IPS-NIHi7 (cell line): ENCODE results near the gene ACOXL.
A peak's percentile ranks its signal among the peaks of the same experiment; 100 is the strongest.
"Not testable (repeated sequence)": the region's sequence is repeated elsewhere in the genome, so short reads cannot be mapped to it uniquely, and the experiment has no call there.

Experiments
- DNase-seq: peaks from one replicate; pipeline ENCODE4 v3.0.0; 2012; ENCODE audit warnings: mixed read lengths; ENCODE audit errors: extremely low spot score

ACOXL gene

DNA sequence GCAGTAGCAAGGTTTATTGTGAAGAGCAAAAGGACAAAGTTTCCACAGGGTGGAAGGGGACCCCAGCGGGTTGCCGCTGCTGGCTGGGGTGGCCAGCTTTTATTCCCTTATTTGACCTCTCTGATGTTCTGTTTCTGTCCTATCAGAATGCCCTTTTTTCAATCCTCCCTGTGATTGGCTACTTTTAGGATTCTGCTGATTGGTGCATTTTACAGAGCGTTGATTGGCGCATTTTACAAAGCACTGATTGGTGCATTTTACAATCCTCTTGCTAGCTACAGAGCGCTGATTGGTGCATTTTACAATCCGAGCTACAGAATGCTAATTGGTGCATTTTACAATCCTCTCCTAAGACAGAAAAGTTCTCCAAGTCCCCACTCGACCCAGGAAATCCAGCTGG is 123.5 kb downstream of the ACOXL start:
- not testable (repeated sequence) for DNase-seq

DNA sequence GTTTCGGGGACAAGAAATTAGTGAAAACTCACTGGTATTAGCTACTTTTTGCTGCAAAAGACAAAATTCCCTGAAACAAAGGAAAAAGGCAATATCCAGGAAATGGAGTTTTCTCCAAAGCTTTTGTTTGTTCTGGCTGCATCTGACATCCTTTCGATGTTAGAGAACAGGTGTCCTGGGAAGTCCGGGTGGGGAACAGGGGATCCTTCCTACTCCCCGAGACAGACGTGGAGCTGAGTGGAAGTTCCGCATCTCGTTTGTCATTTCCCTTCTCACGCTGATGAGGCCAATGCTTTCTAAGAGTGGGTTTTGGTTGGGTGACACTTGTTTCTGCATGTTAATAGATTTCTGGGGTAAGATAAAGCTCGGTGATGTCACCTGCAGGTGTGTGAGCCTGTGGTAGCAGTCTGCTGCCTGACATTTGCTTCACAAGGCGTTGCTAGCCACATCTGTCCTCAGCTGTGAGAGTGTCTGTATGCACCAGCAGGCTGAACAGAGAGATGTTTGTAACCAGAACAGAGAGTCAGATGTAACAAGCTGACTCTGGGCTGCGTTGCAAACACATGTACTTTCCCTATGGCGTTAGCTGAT is 125.9 kb downstream of the ACOXL start:
- no peak for DNase-seq

DNA sequence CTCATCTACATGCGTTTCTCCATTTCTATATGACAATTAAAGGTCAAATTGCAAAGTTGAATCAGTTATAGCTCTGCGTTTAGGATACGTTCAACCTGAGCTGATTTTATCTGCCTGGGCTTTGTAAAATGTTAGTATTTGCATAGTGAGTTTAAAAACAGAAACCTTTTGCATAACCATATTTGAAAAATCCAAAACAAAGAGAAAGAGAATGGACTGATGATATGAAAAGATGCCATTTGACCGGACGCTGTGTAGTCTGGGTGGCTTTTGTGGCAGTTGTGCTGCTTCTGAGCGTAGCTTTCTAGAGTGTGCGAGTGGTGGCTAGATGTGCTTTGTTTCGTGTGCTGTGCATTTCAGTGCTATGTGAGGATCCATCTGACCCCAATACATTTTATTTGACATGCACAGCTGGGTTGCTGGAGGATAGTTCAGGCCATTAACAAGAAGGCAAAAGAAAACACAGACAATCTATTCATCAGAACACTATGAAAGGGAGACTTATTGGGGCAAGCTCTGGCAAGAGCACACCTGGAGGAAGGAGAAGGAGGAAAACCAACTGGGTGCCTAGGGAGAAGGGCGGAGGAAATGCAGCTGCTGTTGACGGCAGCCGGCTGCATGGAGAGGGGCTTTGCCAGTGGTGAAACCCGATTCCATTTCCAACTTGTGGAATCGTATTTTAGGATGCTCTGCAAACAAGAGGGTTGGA is 126.8 kb downstream of the ACOXL start:
- DNase-seq = no peak

DNA sequence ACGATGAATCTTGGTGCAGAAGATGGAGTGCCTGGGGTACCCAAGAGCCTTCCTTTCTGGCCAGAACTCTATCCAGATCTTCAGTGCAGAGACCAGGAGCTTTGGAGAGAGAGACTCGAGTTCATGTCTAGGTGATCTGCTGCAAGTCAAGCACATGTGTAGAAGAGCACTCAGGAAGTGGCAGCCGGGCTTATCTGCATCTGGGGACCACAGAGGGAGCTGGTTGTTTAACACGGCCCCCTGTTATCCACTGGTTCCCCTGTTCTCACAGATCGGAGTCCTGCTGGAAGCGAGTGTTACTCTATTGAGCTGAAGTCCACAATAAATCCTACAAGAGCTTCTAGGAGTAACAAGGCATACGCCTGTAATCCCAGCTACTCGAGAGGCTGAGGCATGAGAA is 128.3 kb downstream of the ACOXL start:
- DNase-seq = no peak

DNA sequence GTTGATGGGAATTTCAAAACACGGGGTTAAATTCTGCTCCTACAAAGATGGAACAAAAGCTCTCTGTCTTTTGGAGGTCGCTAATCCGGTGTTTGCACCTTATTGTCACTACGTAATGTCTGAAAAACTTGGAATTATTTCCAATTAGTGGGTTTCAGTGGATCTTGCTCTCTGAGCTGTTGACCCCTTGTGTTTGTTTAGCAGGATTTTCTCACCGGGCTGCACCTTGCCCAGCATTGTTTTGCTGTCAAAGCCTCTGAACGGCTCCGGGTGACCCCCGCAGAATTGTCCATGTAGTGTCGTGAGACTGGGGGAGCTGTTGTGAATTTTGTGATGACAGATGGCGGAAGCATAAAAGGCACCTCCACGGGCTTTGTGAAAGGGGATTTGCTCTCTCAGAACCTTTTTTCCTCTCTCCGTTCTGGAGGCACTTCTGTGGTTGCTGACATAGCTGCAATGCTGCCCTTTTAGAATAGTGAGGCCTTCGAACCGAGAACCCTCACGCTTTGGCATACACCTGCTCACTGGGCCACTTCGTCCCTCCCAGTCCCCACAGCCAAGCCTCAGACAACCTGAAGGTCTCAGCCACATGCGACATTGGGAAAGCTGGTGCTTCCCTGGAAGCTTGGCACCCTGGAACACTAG is 129.4 kb downstream of the ACOXL start:
- DNase-seq = no peak

DNA sequence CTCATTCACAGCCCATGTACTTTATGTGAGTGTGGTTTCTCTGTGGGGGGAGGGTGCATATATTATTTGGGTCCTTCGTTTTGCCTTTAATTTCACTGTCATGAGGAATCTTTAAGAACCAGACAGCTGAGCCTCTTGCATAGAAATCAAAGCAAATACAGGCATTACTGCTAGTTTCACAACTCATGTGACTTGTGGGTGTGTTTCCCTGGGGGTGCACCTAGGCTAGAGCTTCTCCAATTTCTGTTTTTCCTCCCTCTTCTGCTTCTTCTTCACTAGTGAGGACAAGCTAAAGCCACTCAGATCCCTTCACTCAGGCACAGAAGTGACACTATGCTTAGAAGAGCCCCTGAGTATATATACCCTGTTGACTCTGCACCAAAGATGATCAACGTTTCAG is 131.4 kb downstream of the ACOXL start:
- DNase-seq = no peak

DNA sequence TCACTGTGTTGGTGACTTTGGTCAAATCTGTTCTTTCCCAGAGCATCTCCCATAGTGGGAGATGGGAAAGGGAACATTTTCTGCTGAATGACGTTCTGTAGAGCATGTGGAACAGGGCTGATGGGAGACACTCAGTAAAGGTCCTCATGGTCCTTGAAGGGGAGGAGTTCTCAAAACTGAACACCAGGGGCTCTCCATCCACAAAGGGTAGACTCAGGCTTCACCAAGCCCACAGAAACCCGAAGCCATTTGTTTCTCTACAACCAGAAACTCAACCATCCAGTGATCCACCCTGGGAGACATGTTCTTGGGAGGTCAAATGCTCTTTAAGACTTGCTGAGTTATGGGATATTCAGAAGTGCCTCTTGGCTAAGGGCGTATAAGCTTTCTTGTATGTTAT is 131.8 kb downstream of the ACOXL start:
- no peak for DNase-seq

DNA sequence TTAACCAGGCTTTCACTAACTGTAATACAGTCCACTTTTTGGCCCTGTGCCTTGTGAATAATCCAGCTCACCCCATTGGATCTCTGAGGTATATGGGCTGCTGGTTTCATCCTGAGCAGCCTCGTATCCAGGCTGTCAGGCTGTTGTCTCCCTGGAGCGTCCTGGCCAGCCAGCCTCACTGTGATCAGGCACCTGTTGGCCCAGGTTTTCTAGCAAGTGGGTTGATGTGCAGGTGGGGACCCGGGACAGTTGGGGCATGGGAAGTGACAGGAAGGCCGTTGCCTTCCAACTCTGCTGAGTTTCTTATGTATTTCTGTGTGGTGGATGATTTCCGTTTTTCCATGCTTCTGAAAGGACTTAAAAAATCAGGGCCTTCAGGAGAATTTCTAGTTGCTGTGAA is 132.4 kb downstream of the ACOXL start:
- no peak for DNase-seq

DNA sequence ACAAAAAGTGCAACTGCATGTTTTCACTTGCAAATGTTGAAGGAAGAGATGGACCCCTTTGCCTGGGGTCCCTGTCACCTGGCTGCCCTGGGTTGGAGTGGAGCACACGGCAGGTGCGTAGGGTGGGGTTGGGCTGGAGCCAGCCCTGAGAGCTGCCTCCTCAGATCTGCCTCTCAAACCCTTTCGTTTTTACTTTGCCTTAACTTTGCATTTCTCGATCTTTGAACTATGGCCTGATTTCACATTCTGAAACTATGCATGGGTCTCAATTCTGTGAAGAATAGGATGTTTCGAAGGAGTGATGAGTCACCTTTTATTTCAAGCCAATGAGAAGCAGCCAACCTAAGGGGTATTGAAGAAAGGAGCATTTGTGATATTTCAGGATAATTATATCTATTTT is 132.8 kb downstream of the ACOXL start:
- no peak for DNase-seq

DNA sequence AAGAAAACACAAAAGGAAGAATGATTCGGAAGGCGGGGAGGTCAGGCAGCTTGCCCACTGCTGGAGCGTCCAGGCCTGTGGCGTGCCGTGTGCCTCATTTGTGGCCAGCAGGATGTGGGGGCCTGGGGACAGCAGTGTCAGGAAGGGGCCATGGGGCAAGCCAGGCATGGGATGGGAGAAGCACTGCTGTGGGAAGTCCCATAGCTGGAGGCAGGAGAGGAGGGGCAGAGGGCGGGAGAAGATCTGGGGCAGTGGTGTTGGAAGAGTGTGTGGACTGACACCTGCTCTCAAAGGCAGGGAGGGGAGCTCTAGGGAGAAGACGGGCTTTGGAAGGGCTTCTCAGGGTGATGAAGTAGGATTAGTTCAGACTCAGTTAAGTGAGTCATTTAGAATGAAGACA is 133.7 kb downstream of the ACOXL start:
- DNase-seq = no peak

DNA sequence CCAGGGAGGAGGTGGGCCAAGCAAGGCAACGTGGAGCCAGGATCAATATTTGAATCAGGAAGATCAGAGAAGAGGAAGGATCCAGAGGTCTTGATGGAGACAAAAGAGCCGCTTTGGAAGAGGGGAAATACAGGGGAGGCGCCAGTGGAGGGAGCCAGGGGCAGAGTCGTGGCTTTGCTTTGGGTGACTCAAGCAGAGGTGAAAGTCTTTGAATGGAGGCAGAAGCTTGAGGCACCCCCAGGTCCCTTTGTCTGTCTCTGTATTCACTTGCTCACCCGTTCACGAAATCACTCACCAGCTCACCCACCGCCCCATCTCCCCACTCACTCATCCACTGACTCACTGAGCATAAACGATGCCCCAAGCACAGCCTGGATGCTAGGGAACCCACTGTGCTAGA is 134.1 kb downstream of the ACOXL start:
- no peak for DNase-seq

DNA sequence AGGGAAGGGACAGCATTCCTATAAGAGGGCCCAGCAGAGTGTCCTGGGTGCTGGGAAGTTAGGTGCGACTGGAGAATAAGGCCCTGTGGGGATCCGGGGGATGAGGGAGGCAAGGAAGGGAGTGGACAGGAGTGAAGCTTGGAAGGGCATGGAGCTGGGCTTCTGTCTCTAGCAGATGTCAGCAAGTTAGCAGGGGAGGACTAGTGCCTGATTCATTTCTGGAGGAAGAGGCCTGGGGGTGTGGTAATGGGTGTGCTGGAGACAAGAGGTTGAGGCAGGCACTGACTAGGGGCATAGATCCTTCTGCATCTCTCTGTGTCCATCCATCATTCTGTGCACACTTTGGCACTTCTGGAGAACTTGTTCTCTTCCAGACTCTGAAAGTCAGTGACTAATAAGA is 134.7 kb downstream of the ACOXL start:
- DNase-seq = no peak

DNA sequence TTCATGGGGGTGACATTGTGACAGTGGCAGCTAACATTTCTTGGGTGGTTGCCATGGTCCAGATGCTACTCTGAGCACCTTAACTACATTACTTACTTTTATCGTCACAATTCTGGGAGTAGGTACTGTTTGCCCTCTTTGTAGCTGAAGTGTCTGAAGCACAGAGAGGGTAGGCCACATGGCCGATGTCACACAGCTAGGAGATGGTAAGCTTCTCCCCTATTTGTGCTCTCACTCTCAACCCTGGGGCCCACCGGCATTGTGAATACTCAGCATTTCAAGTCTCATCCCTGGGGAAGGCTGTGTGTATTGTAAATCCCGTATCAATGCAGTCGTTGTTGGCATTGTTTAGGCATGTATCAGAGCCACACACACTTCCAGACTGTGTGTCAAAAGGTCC is 136.6 kb downstream of the ACOXL start:
- no peak for DNase-seq

DNA sequence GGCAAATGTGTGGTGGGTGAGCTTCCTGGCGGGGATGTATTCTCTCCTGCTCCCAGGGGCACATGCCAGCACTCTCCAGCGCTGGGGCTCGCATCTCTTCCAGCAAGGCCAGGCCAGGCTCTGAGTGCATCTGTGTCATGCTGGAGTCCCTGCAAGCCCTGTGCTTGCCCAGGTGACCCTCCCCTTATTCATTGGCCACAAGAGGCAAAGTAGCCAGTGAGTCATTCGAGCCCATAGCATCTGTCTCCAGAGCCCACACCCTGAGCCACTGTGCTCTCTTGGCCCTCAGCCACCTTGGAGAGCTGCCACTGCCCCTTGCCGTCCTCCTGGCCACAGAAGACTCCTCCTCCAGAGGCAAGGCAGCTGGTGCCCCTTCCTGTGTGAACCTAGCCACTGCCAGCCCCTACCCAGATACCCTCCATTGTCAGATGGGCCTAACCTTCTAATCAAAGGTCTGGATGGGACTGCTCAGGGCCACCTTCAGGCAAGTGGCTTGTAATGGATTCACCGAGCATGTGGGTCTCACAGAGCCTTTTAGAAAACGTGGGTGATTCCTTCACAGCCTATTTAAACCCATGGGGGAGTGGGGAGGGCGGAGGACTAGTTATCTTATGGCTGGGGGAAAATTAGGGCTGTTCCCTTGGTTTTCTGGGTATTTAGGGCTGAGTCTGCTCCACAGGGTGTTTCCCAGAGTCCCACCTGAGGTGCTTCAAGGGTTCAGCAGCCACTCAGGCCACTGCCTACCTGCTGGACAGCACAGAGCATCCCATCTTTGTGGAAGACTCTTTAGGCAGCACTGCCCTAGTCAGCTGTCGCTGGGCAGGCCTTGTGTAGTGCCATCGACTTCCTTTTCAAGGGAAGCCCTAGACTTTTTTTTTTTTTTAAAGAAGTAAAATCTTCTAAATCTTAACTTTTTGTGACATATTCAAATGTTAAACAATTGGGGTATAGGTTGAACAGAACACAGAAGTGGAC is 137.4 kb downstream of the ACOXL start:
- DNase-seq = no peak

DNA sequence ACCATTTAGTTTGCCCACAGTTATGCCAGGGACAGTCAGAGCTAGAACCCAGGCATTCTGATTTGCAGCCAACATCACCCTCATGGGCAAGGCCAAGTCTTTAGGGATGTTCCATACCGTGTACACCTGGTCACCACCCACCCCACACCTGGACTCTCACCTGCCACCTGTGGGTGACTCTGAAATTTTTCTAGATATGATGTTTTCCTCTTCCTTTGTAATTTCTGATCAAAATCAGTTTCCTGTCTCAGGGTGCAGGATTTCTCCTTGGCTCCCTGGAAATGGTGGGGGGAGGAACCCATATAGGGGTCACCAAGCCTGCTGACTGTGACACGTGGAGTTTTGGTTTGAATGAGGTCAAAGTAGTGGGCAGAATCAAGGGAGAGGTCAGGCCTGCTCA is 138.2 kb downstream of the ACOXL start:
- DNase-seq = no peak

DNA sequence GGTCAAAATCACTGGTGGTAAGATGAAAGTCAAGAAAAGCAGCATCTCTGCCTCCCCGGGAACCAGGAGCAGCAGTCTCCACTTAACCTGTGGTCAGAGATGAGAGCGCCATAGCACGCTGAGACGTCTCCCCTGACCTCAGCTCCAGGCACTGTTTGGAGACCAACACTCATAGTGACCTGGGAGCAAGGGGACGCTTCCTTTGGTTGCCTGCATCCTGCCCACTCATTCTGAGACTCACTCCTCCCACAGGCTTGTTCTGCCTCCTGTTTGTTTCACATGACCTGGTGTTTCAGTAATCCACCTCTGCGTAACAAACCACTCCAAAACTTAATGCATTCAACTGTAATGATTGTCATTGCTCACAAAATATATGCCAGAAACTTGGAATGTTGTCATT is 139.3 kb downstream of the ACOXL start:
- DNase-seq = no peak

DNA sequence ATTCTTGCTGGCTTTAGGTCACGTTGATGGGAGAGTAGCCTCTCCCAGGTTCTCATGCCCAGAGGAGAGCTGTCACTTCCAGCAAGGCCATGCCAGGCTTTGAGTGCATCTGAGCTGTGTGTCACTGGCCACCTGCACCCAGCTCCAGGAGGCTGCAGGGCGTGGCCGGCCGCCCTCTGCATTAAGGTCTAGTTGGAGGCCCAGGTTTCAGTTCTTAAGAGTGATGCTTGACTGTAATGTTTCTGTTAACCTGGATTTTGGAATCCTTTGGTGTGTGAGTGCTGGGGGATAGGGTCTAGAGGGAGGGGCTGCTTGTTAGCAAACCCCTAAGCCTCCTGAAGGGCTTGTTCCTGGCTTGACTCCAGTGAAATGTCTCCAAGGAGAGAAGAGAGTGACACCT is 140.1 kb downstream of the ACOXL start:
- DNase-seq = no peak

DNA sequence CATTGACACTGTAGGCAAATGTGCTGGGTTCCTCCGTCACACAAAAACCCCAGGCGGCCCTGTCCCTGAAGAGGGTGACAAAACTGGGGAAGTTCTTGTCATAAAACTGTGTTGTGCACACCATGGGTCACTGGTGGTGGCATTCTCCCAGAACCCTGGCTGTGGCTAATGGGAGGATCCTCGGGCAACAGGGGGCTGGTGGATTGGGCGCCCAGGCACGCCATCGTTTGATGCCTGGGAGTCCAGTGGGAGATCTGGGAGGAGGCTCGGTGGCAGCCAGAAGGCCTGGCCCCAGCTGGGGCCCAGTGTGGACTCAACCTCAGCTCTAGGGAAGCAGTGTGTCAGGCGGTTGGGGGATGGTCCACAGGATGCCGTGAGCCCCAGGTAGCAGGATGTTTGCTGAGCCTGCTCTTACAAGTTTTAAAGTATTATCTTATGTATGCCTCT is 140.7 kb downstream of the ACOXL start:
- DNase-seq = peak; percentile 56

DNA sequence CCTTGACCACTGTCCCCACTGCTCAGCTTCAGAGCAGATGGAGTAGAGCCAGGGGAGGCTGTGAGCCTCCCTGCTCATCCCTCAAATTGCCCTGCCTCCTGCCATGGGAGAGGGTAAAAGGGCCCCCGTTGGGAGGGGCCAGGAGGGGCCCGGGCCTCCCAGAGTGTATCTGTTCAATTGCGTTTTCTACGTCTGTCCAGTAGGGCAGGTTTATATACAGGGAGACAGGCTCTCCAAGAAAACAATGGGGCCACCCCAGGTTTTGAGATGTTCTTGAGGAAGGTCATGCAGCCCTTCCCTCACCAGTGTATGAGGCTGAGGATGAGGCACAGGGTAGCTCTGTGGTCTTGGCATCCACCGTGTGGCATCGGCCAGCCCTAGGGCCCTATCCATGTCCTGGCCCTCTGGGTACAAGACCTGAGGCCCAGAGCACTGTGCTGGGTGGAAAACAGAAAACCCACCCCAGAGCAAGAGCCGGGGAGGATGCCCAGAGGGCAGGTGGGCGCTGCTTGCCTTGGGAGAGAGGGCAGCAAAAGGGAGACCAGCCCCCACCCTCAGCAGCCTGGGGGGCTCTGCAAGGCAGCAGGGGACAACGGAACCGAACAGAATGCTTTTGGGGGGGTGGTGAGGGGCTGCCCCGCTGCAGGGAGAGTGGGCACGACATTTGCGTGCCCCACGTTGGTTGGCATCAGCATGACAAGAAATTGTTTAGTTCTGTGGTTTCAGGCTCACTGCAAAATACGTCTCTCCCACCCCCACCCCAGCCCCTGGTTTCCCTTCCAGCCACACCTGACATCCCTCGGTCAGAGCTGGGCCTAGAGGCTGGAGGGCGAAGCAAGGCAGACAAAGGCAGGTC is 141.5 kb downstream of the ACOXL start:
- DNase-seq = no peak

DNA sequence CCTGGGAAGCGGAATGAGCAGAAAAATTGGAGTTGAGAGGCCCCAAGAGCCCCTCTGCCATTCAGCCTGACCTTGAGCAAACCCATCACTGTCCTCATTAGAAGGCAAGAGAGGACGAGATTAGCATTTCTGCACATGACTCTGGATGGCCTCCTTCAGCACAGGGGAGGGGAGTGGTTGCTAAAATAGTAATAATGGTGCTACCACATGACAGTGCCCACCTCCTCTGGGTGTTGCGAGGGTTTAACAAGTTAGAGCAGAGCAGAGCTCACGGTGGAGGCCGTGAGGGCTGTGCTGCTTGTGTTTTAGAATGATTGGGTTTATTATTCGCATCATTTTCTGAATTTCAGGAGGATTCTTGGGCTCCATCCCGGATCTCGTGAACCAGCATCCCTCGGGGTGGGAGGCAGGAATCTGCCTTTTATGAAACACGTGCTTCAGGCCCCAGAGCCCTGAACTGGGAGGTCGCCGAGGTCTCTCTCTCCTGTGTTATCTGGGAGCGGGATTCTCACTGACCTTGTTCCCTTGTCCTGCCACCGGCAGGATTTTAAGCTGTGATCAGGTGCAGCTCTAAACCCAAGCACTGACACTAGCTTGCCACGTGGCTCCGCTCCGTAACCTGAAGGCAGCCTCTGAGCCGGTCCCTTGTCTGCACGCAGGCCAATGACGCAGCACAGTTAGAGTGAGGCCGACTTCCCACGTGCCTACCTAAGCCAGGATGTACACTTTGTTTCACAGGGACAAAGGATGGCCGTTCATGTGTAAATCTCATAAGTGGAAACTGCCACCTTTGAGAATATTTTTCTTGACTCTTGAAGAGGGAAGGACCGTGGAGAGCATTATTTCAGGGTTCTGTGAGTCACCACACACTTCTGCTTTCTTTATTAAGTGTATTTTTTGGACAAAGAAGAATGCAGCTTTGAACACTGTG is 142.3 kb downstream of the ACOXL start:
- no peak for DNase-seq
